Esophagus muscularis mucosa (tissue), 4 donors: ENCODE measurements around the gene EEF1E1. TPM values are rescaled to one million over a fixed set of nuclear protein-coding genes. Genes with fewer than 3 reads are reported as not detected.

Source experiments
- DNase-seq: peaks from one replicate; pipeline ENCODE4 v3.0.0-alpha.2; 2017; ENCODE audit errors: extremely low spot score
- H3K27ac ChIP-seq, 4 donors: fragments of 200-600 bp; sonication (generic); replicated peaks in 1 of 4; 1 replicate in 3 of 4; 2 replicates in 1 of 4; pipeline ENCODE4 v1.5.1; 2016 to 2019; ENCODE audit warnings: mild to moderate bottlenecking in 1 of 4
- H3K27me3 ChIP-seq, 4 donors: fragments of 200-600 bp; sonication (generic); one replicate each; pipeline versions ENCODE4 v1.5.1 to v1.6.0; 2016 to 2019
- H3K36me3 ChIP-seq, 4 donors: fragments of 200-600 bp; sonication (generic); one replicate each; pipeline ENCODE4 v1.5.1; 2016 to 2019
- H3K4me1 ChIP-seq, 4 donors: fragments of 200-600 bp; sonication (generic); one replicate each; pipeline ENCODE4 v1.5.1; 2016 to 2019
- H3K4me3 ChIP-seq, 4 donors: fragments of 200-600 bp; sonication (generic); 1 replicate in 2 of 4; 2 replicates in 2 of 4; pipeline ENCODE4 v1.5.1; 2016 to 2019; ENCODE audit warnings: mild to moderate bottlenecking in 4 of 4, moderate library complexity in 1 of 4
- H3K9me3 ChIP-seq, 4 donors: fragments of 200-600 bp; sonication (generic); 1 replicate in 3 of 4; 2 replicates in 1 of 4; pipeline ENCODE4 v1.5.1; 2016 to 2019
- CTCF ChIP-seq, 3 experiments: fragments of 200-600 bp in 2 of 3; fragments of 450-650 bp in 1 of 3; sonication (generic) in 2 of 3; IDR thresholded peaks; one replicate each; pipeline ENCODE4 v1.5.1; 2017 to 2019; ENCODE audit warnings: antibody characterized with exemption in 3 of 3, mild to moderate bottlenecking in 2 of 3, moderate library complexity in 1 of 3
- EP300 ChIP-seq: sonication (generic); formaldehyde crosslinking; IDR thresholded peaks from one replicate; pipeline ENCODE4 v1.6.1; 2017; ENCODE audit warnings: antibody characterized with exemption
- POLR2A ChIP-seq: fragments of 450-650 bp; IDR thresholded peaks from one replicate; pipeline ENCODE4 v1.6.1; 2017; ENCODE audit warnings: antibody characterized with exemption, moderate library complexity, mild to moderate bottlenecking, low read depth
- POLR2AphosphoS5 ChIP-seq, 2 donors: sonication (generic); formaldehyde crosslinking; IDR thresholded peaks; one replicate each; pipeline ENCODE4 v1.6.1; 2017; ENCODE audit warnings: antibody characterized with exemption in 2 of 2
- WGBS: methylation state at CpG from one replicate; pipeline ENCODE4 v1.1.5; 2018; 5-methylcytosine and 5-hydroxymethylcytosine counted together
- intact Hi-C: fragments of 100-400 bp; cut with DNase I; formaldehyde crosslinking; loops from one replicate; pipeline ENCODE4 v1.15.1; 2023
- total RNA-seq, 4 donors: library from RNA; depleted of rRNA; stranded (reverse); fragments of >200 nt; gene quantifications; one replicate each; pipeline versions ENCODE4 v1.1.0 to v1.2.1, GENCODE V29; 2016

EEF1E1 gene
- total RNA-seq, 4 donors from 2014 or later: 25.2 to 45.2 (median 37.1) TPM

- Histone ChIP-seq H3K9me3 (no peaks in the 10 kb centered on the region), H3K27ac (no peak overlapping the region), H3K36me3 (no peaks in the 10 kb centered on the region), H3K4me3 (no peak overlapping the region), H3K27me3 (no peaks in the 10 kb centered on the region), H3K4me1 (no peaks in the 10 kb centered on the region)
- no peak for DNase-seq
- no peak for TF ChIP-seq POLR2A
- no peak for TF ChIP-seq EP300
- TF ChIP-seq CTCF (IDR thresholded peaks at IDR 0.05): no peak
- TF ChIP-seq POLR2AphosphoS5 (IDR thresholded peaks at IDR 0.05): no peak
- 86% methylated on average over 3 of the region's 3 CpGs for WGBS
- intact Hi-C loops: no loop called here
These were observed 26.6 kb downstream of the EEF1E1 start for GRCh38 chr6:8075704-8076103.

GRCh38 chr6:8075185-8075584 lies 27.2 kb downstream of the EEF1E1 start:
- TF ChIP-seq EP300: no peak
- TF ChIP-seq CTCF (IDR thresholded peaks at IDR 0.05): no peak
- no peak for TF ChIP-seq POLR2A
- no peak for TF ChIP-seq POLR2AphosphoS5 (IDR thresholded peaks at IDR 0.05)
- intact Hi-C loops: no loop called here

GRCh38 chr6:8074213-8074612 lies 28.1 kb downstream of the EEF1E1 start:
- intact Hi-C loops: no loop called here
- Histone ChIP-seq H3K4me1 (no peaks in the 10 kb centered on the region), H3K36me3 (no peaks in the 10 kb centered on the region), H3K27me3 (no peaks in the 10 kb centered on the region), H3K9me3 (no peaks in the 10 kb centered on the region), H3K27ac (no peak overlapping the region), H3K4me3 (no peak overlapping the region)
- no peak for DNase-seq
- WGBS: 86% methylated on average over 4 of the region's 4 CpGs
- no peak for TF ChIP-seq POLR2A
- no peak for TF ChIP-seq POLR2AphosphoS5 (IDR thresholded peaks at IDR 0.05)
- TF ChIP-seq EP300: no peak
- TF ChIP-seq CTCF (IDR thresholded peaks at IDR 0.05): no peak

More at GRCh38 chr6:8075185-8075584, 27.2 kb downstream of the EEF1E1 start:
- Histone ChIP-seq H3K9me3 (no peaks in the 10 kb centered on the region), H3K36me3 (no peaks in the 10 kb centered on the region), H3K4me1 (no peaks in the 10 kb centered on the region), H3K4me3 (no peak overlapping the region), H3K27me3 (no peaks in the 10 kb centered on the region), H3K27ac (no peak overlapping the region)
- 87% methylated on average over 4 of the region's 4 CpGs for WGBS
- no peak for DNase-seq

- no peaks in the 10 kb centered on the region for H3K9me3 ChIP-seq
- H3K4me3 ChIP-seq: no peak overlapping the region
- no peak overlapping the region for H3K27ac ChIP-seq
- H3K36me3 ChIP-seq: no peaks in the 10 kb centered on the region
- H3K4me1 ChIP-seq: no peaks in the 10 kb centered on the region
- no peak for DNase-seq
- WGBS: 87% methylated on average over 3 of the region's 3 CpGs
- TF ChIP-seq POLR2AphosphoS5 (IDR thresholded peaks at IDR 0.05) (no peak), CTCF (IDR thresholded peaks at IDR 0.05) (no peak)
- intact Hi-C loops: no loop called here
- H3K27me3 ChIP-seq: no peaks in the 10 kb centered on the region
These were observed 28.6 kb downstream of the EEF1E1 start for GRCh38 chr6:8073758-8074157.

GRCh38 chr6:8070718-8071117 lies 31.6 kb downstream of the EEF1E1 start:
- no peak overlapping the region for H3K4me3 ChIP-seq
- H3K4me1 ChIP-seq: no peaks in the 10 kb centered on the region
- no peak for TF ChIP-seq POLR2A
- TF ChIP-seq POLR2AphosphoS5 (IDR thresholded peaks at IDR 0.05): no peak
- TF ChIP-seq CTCF (IDR thresholded peaks at IDR 0.05): no peak
- no peak for TF ChIP-seq EP300
- no peaks in the 10 kb centered on the region for H3K36me3 ChIP-seq
- no peaks in the 10 kb centered on the region for H3K27me3 ChIP-seq
- no peaks in the 10 kb centered on the region for H3K9me3 ChIP-seq
- intact Hi-C loops: no loop called here
- DNase-seq: no peak
- WGBS: 88% methylated on average over 8 of the region's 8 CpGs
- no peak overlapping the region for H3K27ac ChIP-seq
